HG03045 (cell line): ENCODE results near the gene MKRN3.
"Not testable (repeated sequence)": the region's sequence is repeated elsewhere in the genome, so short reads cannot be mapped to it uniquely, and the experiment has no call there.

Experiments used
- ATAC-seq: cut with Tn5 transposase; IDR thresholded peaks from one replicate; pipeline ENCODE4 v1.9.1; 2021; ENCODE audit warnings: mild to moderate bottlenecking, moderate library complexity; ENCODE audit not compliant: unreplicated experiment

The MKRN3 gene

GRCh38 chr15:23588268-23588667 lies 22.8 kb downstream of the MKRN3 start:
- no peak for ATAC-seq

GRCh38 chr15:23589012-23589411 lies 23.5 kb downstream of the MKRN3 start:
- ATAC-seq, result no peak

- no peak for ATAC-seq
Measured at GRCh38 chr15:23594252-23594770, 28.8 kb downstream of the MKRN3 start.

- no peak for ATAC-seq
Measured at GRCh38 chr15:23595368-23595767, 29.9 kb downstream of the MKRN3 start.

GRCh38 chr15:23596736-23597135 lies 31.3 kb downstream of the MKRN3 start:
- ATAC-seq, result no peak

GRCh38 chr15:23597278-23597677 lies 31.8 kb downstream of the MKRN3 start:
- ATAC-seq, result not testable (repeated sequence)

GRCh38 chr15:23599053-23599452 lies 33.6 kb downstream of the MKRN3 start:
- no peak for ATAC-seq

GRCh38 chr15:23602124-23602523 lies 36.6 kb downstream of the MKRN3 start:
- no peak for ATAC-seq

GRCh38 chr15:23606226-23606625 lies 40.8 kb downstream of the MKRN3 start:
- ATAC-seq, result no peak

GRCh38 chr15:23616536-23616935 lies 51.1 kb downstream of the MKRN3 start:
- no peak for ATAC-seq
